GM12878 (cell line): ENCODE measurements around the gene OR2H2. TPM values are rescaled to one million over a fixed set of nuclear protein-coding genes. Genes with fewer than 3 reads are reported as not detected.

Experiments used
- ATAC-seq: fragments of 200-7000 bp; cut with Tn5 transposase; 3 replicates; pipeline ENCODE4 v1.9.1; 2020; ENCODE audit warnings: mild to moderate bottlenecking, moderate library complexity
- BruUV-seq: library from RNA; stranded (reverse); fragments of 400-500 nt; replicated peaks from 2 replicates; lab custom pipeline; 2021; lab: Mats Ljungman, UMichigan
- CTCF ChIA-PET: fragments of 300-600 bp; sonication (Branson Sonifier 250); formaldehyde crosslinking; extraction: SDS; loops from one replicate; lab custom pipeline; 2021; ENCODE audit warnings: inconsistent platforms; lab: Yijun Ruan, JAX
- POLR2A ChIA-PET: fragments of 350-600 bp; formaldehyde crosslinking; extraction: SDS; loops from one replicate; lab custom pipeline; 2021; ENCODE audit warnings: inconsistent platforms; lab: Charles Lee
- RAD21 ChIA-PET: fragments of 300-600 bp; sonication (Branson Sonifier 250); formaldehyde crosslinking; loops from one replicate; lab custom pipeline; 2023; ENCODE audit warnings: antibody characterized with exemption; ENCODE audit not compliant: unreplicated experiment; lab: Charles Lee
- SMC1A ChIA-PET: fragments of 300-600 bp; sonication (Branson Sonifier 250); formaldehyde crosslinking; loops from one replicate; lab custom pipeline; 2023; ENCODE audit not compliant: unreplicated experiment, uncharacterized antibody; lab: Charles Lee
- DNase-seq: peaks from one replicate; pipeline ENCODE4 v3.0.0-alpha.2; 2011; ENCODE audit warnings: low read depth, low spot score
- FAIRE-seq: peaks from 3 replicates; lab custom pipeline; 2011; peaks lifted over from hg19 to GRCh38; lab: Jason Lieb, UNC
- H2AFZ ChIP-seq: 2 replicates; pipeline ENCODE4 v1.6.0; 2011; ENCODE audit warnings: low read depth, low read length, control low read depth; ENCODE audit not compliant: control insufficient read depth
- H3K27ac ChIP-seq: 2 replicates; pipeline ENCODE4 v1.5.1; 2011; ENCODE audit warnings: control low read depth; ENCODE audit not compliant: control insufficient read depth, insufficient read depth
- H3K27me3 ChIP-seq, 2 experiments: replicated peaks in 1 of 2; 2 replicates each; pipeline versions ENCODE4 v1.6.0 to v1.6.1; 2011; ENCODE audit warnings: low read length in 1 of 2; ENCODE audit not compliant: control insufficient read depth in 2 of 2, insufficient read depth in 2 of 2
- H3K36me3 ChIP-seq, 2 experiments: 2 replicates each; pipeline ENCODE4 v1.5.1; 2011; ENCODE audit warnings: low read length in 1 of 2; ENCODE audit not compliant: control insufficient read depth in 2 of 2, insufficient read depth in 2 of 2
- H3K4me1 ChIP-seq: 2 replicates; pipeline ENCODE4 v1.6.1; 2011; ENCODE audit warnings: mild to moderate bottlenecking, low read length, moderate library complexity, mixed read lengths; ENCODE audit not compliant: control insufficient read depth, insufficient read depth
- H3K4me2 ChIP-seq: 2 replicates; pipeline ENCODE4 v1.6.0; 2011; ENCODE audit warnings: control low read depth; ENCODE audit not compliant: control insufficient read depth, insufficient read depth
- H3K4me3 ChIP-seq: fragments of 200-600 bp; sonication (generic); 2 replicates; pipeline ENCODE4 v1.5.1; 2016
- H3K79me2 ChIP-seq: 2 replicates; pipeline ENCODE4 v1.6.0; 2011; ENCODE audit warnings: low read length; ENCODE audit not compliant: control insufficient read depth, insufficient read depth
- H3K9ac ChIP-seq: 2 replicates; pipeline ENCODE4 v1.8.0; 2011; ENCODE audit warnings: low read length, control low read depth, mixed read lengths; ENCODE audit not compliant: control insufficient read depth, insufficient read depth
- H3K9me3 ChIP-seq: replicated peaks from 3 replicates; pipeline ENCODE4 v1.5.1; 2011; ENCODE audit warnings: mild to moderate bottlenecking, low read length; ENCODE audit not compliant: control insufficient read depth, insufficient read depth
- H4K20me1 ChIP-seq: 2 replicates; pipeline ENCODE4 v1.6.0; 2011; ENCODE audit not compliant: control insufficient read depth, insufficient read depth
- EED ChIP-seq: sonication (generic); IDR thresholded peaks from 2 replicates; pipeline ENCODE4 v1.6.1; 2016; ENCODE audit warnings: antibody characterized with exemption, low read depth
- JUND ChIP-seq: IDR thresholded peaks from 2 replicates; pipeline ENCODE4 v1.6.1; 2012; ENCODE audit warnings: low read depth, mild to moderate bottlenecking, low read length, improper control_type of control experiment, moderate library complexity
- KLF5 ChIP-seq: fragments of 450-650 bp; IDR thresholded peaks from 2 replicates; pipeline ENCODE4 v1.6.1; 2014; ENCODE audit warnings: mild to moderate bottlenecking; ENCODE audit not compliant: partially characterized antibody
- PAX8 ChIP-seq: fragments of 450-650 bp; IDR thresholded peaks from 2 replicates; pipeline ENCODE4 v1.6.1; 2017; ENCODE audit warnings: mild to moderate bottlenecking, moderate library complexity
- ZNF24 ChIP-seq: fragments of 450-650 bp; IDR thresholded peaks from 2 replicates; pipeline ENCODE4 v1.6.1; 2017; ENCODE audit warnings: antibody characterized with exemption, mild to moderate bottlenecking
- ZNF274 ChIP-seq: IDR thresholded peaks from one replicate; pipeline ENCODE4 v1.8.0; 2011; ENCODE audit not compliant: insufficient read length, insufficient read depth
- ZNF622 ChIP-seq: fragments of 450-650 bp; IDR thresholded peaks from 2 replicates; pipeline ENCODE4 v1.6.1; 2017; ENCODE audit warnings: mild to moderate bottlenecking, inconsistent platforms
- WGBS: methylation state at CpG from one replicate; pipeline ENCODE4 v1.1.6; 2016; ENCODE audit warnings: low lambda C conversion rate; ENCODE audit not compliant: insufficient replicate concordance, insufficient coverage; ENCODE audit errors: missing lambda C conversion rate; 5-methylcytosine and 5-hydroxymethylcytosine counted together
- in situ Hi-C: fragments of 300-500 bp; cut with MboI; formaldehyde crosslinking; loops from 9 replicates; pipeline ENCODE4 v1.14.3; 2018; ENCODE audit warnings: mixed read lengths
- intact Hi-C: fragments of 100-400 bp; cut with micrococcal nuclease; formaldehyde crosslinking; loops from one replicate; pipeline ENCODE4 v1.14.2; 2022; ENCODE audit not compliant: unreplicated experiment
- polyA plus RNA-seq, 11 experiments: library from polyadenylated mRNA; depleted of rRNA in 4 of 11; unstranded in 6 of 11; stranded (reverse) in 5 of 11; fragments of >200 nt; fragmentation: Nextera tagmentation in 4 of 11; fragmentation: Illumina TruSeq in 1 of 11; extraction: Ambion mirVana in 4 of 11; extraction: Trizol in 1 of 11; gene quantifications; 1 replicate in 1 of 11; 2 replicates in 10 of 11; pipeline versions ENCODE4 v1.2.1 to v1.2.3, GENCODE V29; 2011 to 2016; ENCODE audit warnings: inconsistent platforms in 2 of 11, missing spikeins in 2 of 11, low read depth in 1 of 11
- small RNA-seq: library from RNA; depleted of rRNA; stranded (forward); fragments of <200 nt; gene quantifications from one replicate; pipeline ENCODE3, GENCODE V24; 2014
- total RNA-seq, 4 experiments: library from RNA; depleted of rRNA in 3 of 4; stranded (reverse); fragments of >200 nt in 3 of 4; fragmentation: Illumina TruSeq in 1 of 4; extraction: Trizol in 1 of 4; gene quantifications; 2 replicates each; pipeline versions ENCODE4 v1.2.1 to v1.2.3, GENCODE V29; 2013 to 2021

The OR2H2 gene
- total and polyA plus RNA-seq, 10 of the 15 experiments (the other 5 are each of a cell fraction or from before 2014, with no cell fraction given), result not detected

- no peaks in the 10 kb centered on the region for H3K79me2 ChIP-seq
- H3K4me3 ChIP-seq, result peak overlapping the region; percentile 91
- ATAC-seq, result no peak
- ChIA-PET RAD21 (interaction anchor here (0.6 to 1.5 kb wide), 2 partner anchors 45 to 1053 kb away, joined by 3 to 5 read pairs; no protein-coding TSS in a partner anchor), SMC1A (interaction anchor here (1.3 to 1.4 kb wide), 2 partner anchors 14 to 20 kb away, joined by 4 to 6 read pairs; no protein-coding TSS in a partner anchor), CTCF (interaction anchor here (1.9 to 2.5 kb wide), 4 partner anchors 14 to 22 kb away, joined by 5 to 20 read pairs (median 10); partner anchors contain the start of gene MOG), POLR2A (interaction anchor here (0.6 to 1.2 kb wide), 2 partner anchors 17 to 222 kb away, joined by 4 read pairs; no protein-coding TSS in a partner anchor)
- 19% methylated on average over 9 of the region's 9 CpGs for WGBS
- TF ChIP-seq ZNF24 (no peak), EED (no peak), ZNF274 (no peak)
- peak overlapping the region; percentile 85 for H2AFZ ChIP-seq
- H3K27me3 ChIP-seq, result no peaks in the 10 kb centered on the region
- H3K27ac ChIP-seq, result no peak overlapping the region
- H3K36me3 ChIP-seq, result no peaks in the 10 kb centered on the region
- BruUV-seq, result no TSS peak
- intact Hi-C loops, result no loop called here
- peak overlapping the region; percentile 79 for H3K4me2 ChIP-seq
- DNase-seq, result no peak
- no peaks in the 10 kb centered on the region for H3K9me3 ChIP-seq
- H3K9ac ChIP-seq, result no peak overlapping the region
- peaks cover 16% of the 10 kb centered on the region for H3K4me1 ChIP-seq
- FAIRE-seq, result no peak
- H4K20me1 ChIP-seq, result no peaks in the 10 kb centered on the region
- in situ Hi-C loops, result no loop called here
Observed at GRCh38 chr6:29633534-29633905, 48.6 kb downstream of the OR2H2 start.

DNA sequence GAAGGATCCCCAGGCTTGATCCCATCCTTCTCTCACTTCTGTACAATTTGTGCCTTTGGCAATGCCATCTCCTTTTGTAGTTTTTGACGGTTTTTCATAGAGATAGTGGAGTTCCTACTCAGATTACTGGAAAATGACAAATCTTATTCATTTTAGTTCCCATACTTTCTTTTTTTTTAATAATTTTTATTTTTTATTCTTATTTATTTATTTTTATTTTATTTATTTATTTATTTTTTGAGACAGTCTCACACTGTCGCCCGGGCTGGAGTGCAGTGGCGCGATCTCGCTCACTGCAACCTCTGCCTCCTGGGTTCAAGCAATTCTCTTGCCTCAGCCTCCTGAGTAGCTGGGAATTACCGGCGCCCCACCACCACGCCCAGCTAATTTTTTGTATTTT is 52.3 kb downstream of the OR2H2 start:
- ChIA-PET CTCF (interaction anchor here (0.9 to 6.6 kb wide), 2 partner anchors 15 to 16 kb away, joined by 3 to 97 read pairs; no protein-coding TSS in a partner anchor), RAD21 (no interaction called here), SMC1A (interaction anchor here (1.1 kb wide), 1 partner anchor 13 kb away, joined by 3 read pairs; no protein-coding TSS in a partner anchor), POLR2A (no interaction called here)
- TF ChIP-seq JUND (no peak), PAX8 (no peak), ZNF622 (no peak), KLF5 (no peak)
- Histone ChIP-seq H2AFZ (no peak overlapping the region), H3K36me3 (no peaks in the 10 kb centered on the region), H3K4me2 (no peak overlapping the region), H3K9ac (no peak overlapping the region), H3K79me2 (no peaks in the 10 kb centered on the region), H3K27me3 (no peaks in the 10 kb centered on the region), H3K9me3 (no peaks in the 10 kb centered on the region), H3K4me3 (no peak overlapping the region), H3K27ac (no peak overlapping the region), H3K4me1 (peaks cover 11% of the 10 kb centered on the region), H4K20me1 (no peaks in the 10 kb centered on the region)
- in situ Hi-C loops, result no loop called here
- DNase-seq (no peak), ATAC-seq (no peak), FAIRE-seq (no peak)
- 83% methylated on average over 9 of the region's 9 CpGs for WGBS
- no TSS peak for BruUV-seq
- intact Hi-C loops, result no loop called here

Small RNAs within 50 kb of the gene (small RNA-seq; reads per million reads assigned to genes)
- gene SNORD32B (0.31 reads per million), gene SUMO2P1 (0.12 reads per million), gene TMEM183AP1 (not detected)

Other genes starting within 250 kb of the OR2H2 start
Only the 7 nearest of the 14 such genes appear.
- not detected in 2 replicates for gene OR11A1, start 128.1 kb upstream of the OR2H2 start, total RNA-seq (2014; rRNA removed)
- gene OR11A1, start 128.1 kb upstream of the OR2H2 start, total RNA-seq (2014; rRNA removed; fragmentation: Illumina TruSeq; extraction: Trizol), result not detected in 2 replicates
- gene OR11A1, start 128.1 kb upstream of the OR2H2 start, total RNA-seq (2021), result not detected in 2 replicates
- gene OR11A1, start 128.1 kb upstream of the OR2H2 start, polyA plus RNA-seq (2011; rRNA removed), result not detected in 2 replicates
- gene OR11A1, start 128.1 kb upstream of the OR2H2 start, polyA plus RNA-seq (2014; fragmentation: Illumina TruSeq; extraction: Trizol), result not detected in 2 replicates
- gene OR11A1, start 128.1 kb upstream of the OR2H2 start, polyA plus RNA-seq (2014; fragmentation: Nextera tagmentation; extraction: Ambion mirVana), result not detected
- gene OR11A1, start 128.1 kb upstream of the OR2H2 start, polyA plus RNA-seq (2014; rRNA removed), result not detected in 2 replicates
- not detected for gene OR11A1, start 128.1 kb upstream of the OR2H2 start, polyA plus RNA-seq (2016; fragmentation: Nextera tagmentation; extraction: Ambion mirVana)
- gene OR2H1, start 128.0 kb upstream of the OR2H2 start, total RNA-seq (2014; rRNA removed), result not detected in 2 replicates
- gene OR2H1, start 128.0 kb upstream of the OR2H2 start, total RNA-seq (2014; rRNA removed; fragmentation: Illumina TruSeq; extraction: Trizol), result not detected in 2 replicates
- not detected in 2 replicates for gene OR2H1, start 128.0 kb upstream of the OR2H2 start, total RNA-seq (2021)
- not detected in 2 replicates for gene OR2H1, start 128.0 kb upstream of the OR2H2 start, polyA plus RNA-seq (2011; rRNA removed)
- not detected in 2 replicates for gene OR2H1, start 128.0 kb upstream of the OR2H2 start, polyA plus RNA-seq (2014; fragmentation: Illumina TruSeq; extraction: Trizol)
- gene OR2H1, start 128.0 kb upstream of the OR2H2 start, polyA plus RNA-seq (2014; fragmentation: Nextera tagmentation; extraction: Ambion mirVana), result not detected
- not detected in 2 replicates for gene OR2H1, start 128.0 kb upstream of the OR2H2 start, polyA plus RNA-seq (2014; rRNA removed)
- not detected for gene OR2H1, start 128.0 kb upstream of the OR2H2 start, polyA plus RNA-seq (2016; fragmentation: Nextera tagmentation; extraction: Ambion mirVana)
- not detected in 2 replicates for gene MAS1L, start 97.2 kb upstream of the OR2H2 start, total RNA-seq (2014; rRNA removed)
- gene MAS1L, start 97.2 kb upstream of the OR2H2 start, total RNA-seq (2014; rRNA removed; fragmentation: Illumina TruSeq; extraction: Trizol), result not detected in 2 replicates
- gene MAS1L, start 97.2 kb upstream of the OR2H2 start, total RNA-seq (2021), result not detected in 2 replicates
- gene MAS1L, start 97.2 kb upstream of the OR2H2 start, polyA plus RNA-seq (2011; rRNA removed), result not detected in 2 replicates
- not detected in 2 replicates for gene MAS1L, start 97.2 kb upstream of the OR2H2 start, polyA plus RNA-seq (2014; fragmentation: Illumina TruSeq; extraction: Trizol)
- not detected for gene MAS1L, start 97.2 kb upstream of the OR2H2 start, polyA plus RNA-seq (2014; fragmentation: Nextera tagmentation; extraction: Ambion mirVana)
- not detected in 2 replicates for gene MAS1L, start 97.2 kb upstream of the OR2H2 start, polyA plus RNA-seq (2014; rRNA removed)
- gene MAS1L, start 97.2 kb upstream of the OR2H2 start, polyA plus RNA-seq (2016; fragmentation: Nextera tagmentation; extraction: Ambion mirVana), result not detected
- 31.8 and 40.4 TPM in 2 replicates for gene UBD, start 25.4 kb upstream of the OR2H2 start, total RNA-seq (2014; rRNA removed)
- gene UBD, start 25.4 kb upstream of the OR2H2 start, total RNA-seq (2014; rRNA removed; fragmentation: Illumina TruSeq; extraction: Trizol), result 52.9 and 54.3 TPM in 2 replicates
- 23.4 and 24.6 TPM in 2 replicates for gene UBD, start 25.4 kb upstream of the OR2H2 start, total RNA-seq (2021)
- gene UBD, start 25.4 kb upstream of the OR2H2 start, polyA plus RNA-seq (2011; rRNA removed), result 101 and 121 TPM in 2 replicates
- gene UBD, start 25.4 kb upstream of the OR2H2 start, polyA plus RNA-seq (2014; fragmentation: Illumina TruSeq; extraction: Trizol), result 51.0 and 68.3 TPM in 2 replicates
- 10 to 100 TPM; 28.6 to 39.6 TPM for gene UBD, start 25.4 kb upstream of the OR2H2 start, polyA plus RNA-seq (2014; fragmentation: Nextera tagmentation; extraction: Ambion mirVana)
- gene UBD, start 25.4 kb upstream of the OR2H2 start, polyA plus RNA-seq (2014; rRNA removed), result 35.6 and 42.5 TPM in 2 replicates
- 10 to 100 TPM; 24.3 to 28.4 TPM for gene UBD, start 25.4 kb upstream of the OR2H2 start, polyA plus RNA-seq (2016; fragmentation: Nextera tagmentation; extraction: Ambion mirVana)
- 0.76 and 1.6 TPM in 2 replicates for gene GABBR1, start 48.1 kb downstream of the OR2H2 start, total RNA-seq (2014; rRNA removed)
- 1.2 and 1.7 TPM in 2 replicates for gene GABBR1, start 48.1 kb downstream of the OR2H2 start, total RNA-seq (2014; rRNA removed; fragmentation: Illumina TruSeq; extraction: Trizol)
- gene GABBR1, start 48.1 kb downstream of the OR2H2 start, total RNA-seq (2021), result 5.2 and 5.3 TPM in 2 replicates
- 0.27 and 0.90 TPM in 2 replicates for gene GABBR1, start 48.1 kb downstream of the OR2H2 start, polyA plus RNA-seq (2011; rRNA removed)
- 3.9 and 4.2 TPM in 2 replicates for gene GABBR1, start 48.1 kb downstream of the OR2H2 start, polyA plus RNA-seq (2014; fragmentation: Illumina TruSeq; extraction: Trizol)
- gene GABBR1, start 48.1 kb downstream of the OR2H2 start, polyA plus RNA-seq (2014; fragmentation: Nextera tagmentation; extraction: Ambion mirVana), result under 1 TPM; 0.11 to 0.37 TPM
- gene GABBR1, start 48.1 kb downstream of the OR2H2 start, polyA plus RNA-seq (2014; rRNA removed), result 4.7 and 5.6 TPM in 2 replicates
- under 1 TPM; 0.50 to 0.86 TPM for gene GABBR1, start 48.1 kb downstream of the OR2H2 start, polyA plus RNA-seq (2016; fragmentation: Nextera tagmentation; extraction: Ambion mirVana)
- gene MOG, start 72.0 kb downstream of the OR2H2 start, total RNA-seq (2014; rRNA removed), result not detected in 2 replicates
- not detected in 2 replicates for gene MOG, start 72.0 kb downstream of the OR2H2 start, total RNA-seq (2014; rRNA removed; fragmentation: Illumina TruSeq; extraction: Trizol)
- gene MOG, start 72.0 kb downstream of the OR2H2 start, total RNA-seq (2021), result not detected in 2 replicates
- not detected in 2 replicates for gene MOG, start 72.0 kb downstream of the OR2H2 start, polyA plus RNA-seq (2011; rRNA removed)
- 0.30 TPM in 1 of 2 replicates, not detected in the other for gene MOG, start 72.0 kb downstream of the OR2H2 start, polyA plus RNA-seq (2014; fragmentation: Illumina TruSeq; extraction: Trizol)
- not detected for gene MOG, start 72.0 kb downstream of the OR2H2 start, polyA plus RNA-seq (2014; fragmentation: Nextera tagmentation; extraction: Ambion mirVana)
- gene MOG, start 72.0 kb downstream of the OR2H2 start, polyA plus RNA-seq (2014; rRNA removed), result not detected in 2 replicates
- not detected for gene MOG, start 72.0 kb downstream of the OR2H2 start, polyA plus RNA-seq (2016; fragmentation: Nextera tagmentation; extraction: Ambion mirVana)
- not detected in 2 replicates for gene ZFP57, start 96.0 kb downstream of the OR2H2 start, total RNA-seq (2014; rRNA removed)
- not detected in 2 replicates for gene ZFP57, start 96.0 kb downstream of the OR2H2 start, total RNA-seq (2014; rRNA removed; fragmentation: Illumina TruSeq; extraction: Trizol)
- gene ZFP57, start 96.0 kb downstream of the OR2H2 start, total RNA-seq (2021), result not detected in 2 replicates
- gene ZFP57, start 96.0 kb downstream of the OR2H2 start, polyA plus RNA-seq (2011; rRNA removed), result not detected in 2 replicates
- gene ZFP57, start 96.0 kb downstream of the OR2H2 start, polyA plus RNA-seq (2014; fragmentation: Illumina TruSeq; extraction: Trizol), result not detected in 2 replicates
- gene ZFP57, start 96.0 kb downstream of the OR2H2 start, polyA plus RNA-seq (2014; fragmentation: Nextera tagmentation; extraction: Ambion mirVana), result not detected
- gene ZFP57, start 96.0 kb downstream of the OR2H2 start, polyA plus RNA-seq (2014; rRNA removed), result not detected in 2 replicates
- gene ZFP57, start 96.0 kb downstream of the OR2H2 start, polyA plus RNA-seq (2016; fragmentation: Nextera tagmentation; extraction: Ambion mirVana), result not detected